ENCODE measurements around the gene FRS3. TPM values are rescaled to one million over a fixed set of nuclear protein-coding genes. Genes with fewer than 3 reads are reported as not detected.

Gene FRS3
- total and polyA plus RNA-seq, 9 of the 15 experiments (the other 6 are each of a cell fraction or from before 2014, with no cell fraction given): 0.03 to 3.7 (median 1.6) TPM

- TF ChIP-seq ZNF609 (CRISPR knock-in tag; IDR thresholded peaks at IDR 0.05; ENCODE audit: borderline replicate concordance) (no peak), ZNF507 (tag; conservative IDR thresholded peaks at IDR 0.05) (no peak), MCM2 (IDR thresholded peaks at IDR 0.05; ENCODE audit: low read depth) (no peak), MTA2 (IDR thresholded peaks at IDR 0.05; ENCODE audit: low read depth) (no peak), C11orf30 (IDR thresholded peaks at IDR 0.05; ENCODE audit: low read depth) (no peak), PCBP1 (IDR thresholded peaks at IDR 0.05; ENCODE audit: low read depth, low read length, poor library complexity, severe bottlenecking) (no peak), TCF3 (CRISPR knock-in tag; IDR thresholded peaks at IDR 0.05) (no peak), ZNF764 (CRISPR knock-in tag; IDR thresholded peaks at IDR 0.05; ENCODE audit: low read depth) (no peak), ZNF583 (CRISPR knock-in tag; IDR thresholded peaks at IDR 0.05) (no peak), ZNF644 (tag; IDR thresholded peaks at IDR 0.05; ENCODE audit: low read depth) (no peak), ZNF134 (CRISPR knock-in tag; conservative IDR thresholded peaks at IDR 0.05) (no peak), NFIC (IDR thresholded peaks at IDR 0.05) (peak; percentile 76), BCOR (IDR thresholded peaks at IDR 0.05) (peak; percentile 70; the same call in 1 of the 2 replicates), MEF2D (tag; conservative IDR thresholded peaks at IDR 0.05; ENCODE audit: low read depth) (no peak), DDX20 (tag; IDR thresholded peaks at IDR 0.05; ENCODE audit: low read depth) (no peak), NFATC3 (IDR thresholded peaks at IDR 0.05) (no peak), KDM1A (IDR thresholded peaks at IDR 0.05) (peak; percentile 44 to 52; a peak in 2 of 4 replicates), TAF1 (IDR thresholded peaks at IDR 0.05; ENCODE audit: control insufficient read depth, extremely low read depth, insufficient read depth, low read length, severe bottlenecking) (no peak), FOXA1 (IDR thresholded peaks at IDR 0.05; ENCODE audit: borderline replicate concordance) (no peak), FOXO4 (CRISPR knock-in tag; IDR thresholded peaks at IDR 0.05) (no peak), KLF16 (IDR thresholded peaks at IDR 0.05) (no peak), ZFP36 (IDR thresholded peaks at IDR 0.05; ENCODE audit: low read depth, low read length, partially characterized antibody) (peak; percentile 86), CREB3L1 (IDR thresholded peaks at IDR 0.05; ENCODE audit: borderline replicate concordance, low read depth) (no peak)
Observed at GRCh38 chr6:41763470-41763869, 16.2 kb downstream of the FRS3 start (continued).

Measured in K562 (cell line).